Gastrocnemius medialis (tissue), 4 donors: Measurements from ENCODE around the gene IFIT5.

ENCODE experiments used
- CTCF ChIP-seq, 5 experiments: fragments of 450-650 bp in 3 of 5; fragments of 200-600 bp in 2 of 5; sonication (generic) in 2 of 5; IDR thresholded peaks in 4 of 5; conservative IDR thresholded peaks in 1 of 5; 1 replicate in 4 of 5; 2 replicates in 1 of 5; pipeline ENCODE4 v1.5.1; 2016 to 2019; ENCODE audit warnings: antibody characterized with exemption in 5 of 5, mild to moderate bottlenecking in 3 of 5, moderate library complexity in 3 of 5
- POLR2A ChIP-seq, 2 donors: fragments of 450-650 bp; IDR thresholded peaks; one replicate each; pipeline ENCODE4 v1.6.1; 2017; ENCODE audit warnings: antibody characterized with exemption in 2 of 2, mild to moderate bottlenecking in 2 of 2, moderate library complexity in 2 of 2

GRCh38 chr10:89427629-89428028 is 13.3 kb downstream of the IFIT5 start:
- TF ChIP-seq CTCF (IDR thresholded peaks at IDR 0.05 in 4 of 5, conservative IDR thresholded peaks at IDR 0.05 in 1 of 5) (no peak), POLR2A (IDR thresholded peaks at IDR 0.05) (no peak)
